K562 (cell line): Measurements from ENCODE around the gene VWDE. TPM values are rescaled to one million over a fixed set of nuclear protein-coding genes. Genes with fewer than 3 reads are reported as not detected.
A peak's percentile ranks its signal among the peaks of the same experiment; 100 is the strongest.

Experiments
- ESRRB ChIP-seq: fragments of 250-450 bp; sonication (Bioruptor Pico); IDR thresholded peaks from 2 replicates; pipeline ENCODE4 v1.5.0; 2020; ENCODE audit warnings: mild to moderate bottlenecking, moderate library complexity, borderline replicate concordance
- KDM2B ChIP-seq: fragments of 250-450 bp; sonication (Bioruptor Pico); IDR thresholded peaks from 2 replicates; pipeline ENCODE4 v1.8.0; 2021; ENCODE audit warnings: mild to moderate bottlenecking, moderate library complexity
- MECOM ChIP-seq: fragments of 250-450 bp; sonication (Bioruptor Pico); IDR thresholded peaks from 2 replicates; pipeline ENCODE4 v1.8.0; 2022; ENCODE audit warnings: inconsistent platforms
- MTF1 ChIP-seq: fragments of 250-450 bp; sonication (Bioruptor Pico); IDR thresholded peaks from 2 replicates; pipeline ENCODE4 v1.9.0; 2021; ENCODE audit warnings: moderate library complexity, mild to moderate bottlenecking, inconsistent platforms, borderline replicate concordance
- NR1H2 ChIP-seq: sonication (generic); formaldehyde crosslinking; IDR thresholded peaks from 2 replicates; pipeline ENCODE4 v1.4.0; 2020; ENCODE audit warnings: mild to moderate bottlenecking, missing genetic modification reagents
- POLR2B ChIP-seq: fragments of 450-650 bp; IDR thresholded peaks from 2 replicates; pipeline ENCODE4 v1.6.1; 2018; ENCODE audit warnings: low read depth; ENCODE audit not compliant: partially characterized antibody
- SNIP1 ChIP-seq: fragments of 450-650 bp; IDR thresholded peaks from 2 replicates; pipeline ENCODE4 v1.7.1; 2017; ENCODE audit warnings: low read depth, mild to moderate bottlenecking
- SOX6 ChIP-seq: fragments of 450-650 bp; IDR thresholded peaks from 2 replicates; pipeline ENCODE4 v1.6.1; 2014; ENCODE audit warnings: mild to moderate bottlenecking
- SRSF1 ChIP-seq: fragments of 200-400 bp; formaldehyde crosslinking; IDR thresholded peaks from 2 replicates; pipeline ENCODE4 v1.6.1; 2017; ENCODE audit warnings: mild to moderate bottlenecking, low read depth, low read length, moderate library complexity
- STAT5B ChIP-seq: fragments of 250-450 bp; sonication (Bioruptor Pico); IDR thresholded peaks from 2 replicates; pipeline ENCODE4 v1.8.0; 2021; ENCODE audit warnings: mild to moderate bottlenecking, inconsistent platforms
- TBL1XR1 ChIP-seq, 2 experiments: IDR thresholded peaks; 2 replicates each; pipeline ENCODE4 v1.6.1; 2012; ENCODE audit warnings: improper control_type of control experiment in 2 of 2, low read length in 2 of 2, mild to moderate bottlenecking in 1 of 2
- TSC22D4 ChIP-seq: fragments of 450-650 bp; IDR thresholded peaks from 2 replicates; pipeline ENCODE4 v1.6.1; 2016; ENCODE audit warnings: missing genetic modification characterization, missing biosample characterization, control low read depth
- WHSC1 ChIP-seq: IDR thresholded peaks from one replicate; pipeline ENCODE4 v1.6.1; 2012; ENCODE audit warnings: low read length, control low read depth, inconsistent platforms
- ZBTB17 ChIP-seq: fragments of 450-650 bp; formaldehyde crosslinking; IDR thresholded peaks from 2 replicates; pipeline ENCODE4 v1.4.0; 2020; ENCODE audit warnings: mild to moderate bottlenecking
- ZC3H4 ChIP-seq: sonication (generic); formaldehyde crosslinking; IDR thresholded peaks from 2 replicates; pipeline ENCODE4 v1.9.0; 2021; ENCODE audit warnings: missing genetic modification reagents, borderline replicate concordance
- ZFP1 ChIP-seq: fragments of 450-650 bp; formaldehyde crosslinking; IDR thresholded peaks from 2 replicates; pipeline ENCODE4 v1.4.0; 2020; ENCODE audit warnings: mild to moderate bottlenecking, mixed read lengths
- ZFP36 ChIP-seq: fragments of 150-350 bp; IDR thresholded peaks from 2 replicates; pipeline ENCODE4 v1.6.1; 2018; ENCODE audit warnings: low read length, low read depth; ENCODE audit not compliant: partially characterized antibody
- ZFPM2 ChIP-seq: fragments of 250-450 bp; sonication (Bioruptor Pico); IDR thresholded peaks from 2 replicates; pipeline ENCODE4 v1.5.1; 2022; ENCODE audit warnings: mild to moderate bottlenecking
- ZKSCAN8 ChIP-seq: fragments of 200-800 bp; sonication (Bioruptor generic); IDR thresholded peaks from 2 replicates; pipeline ENCODE4 v1.6.1; 2016; ENCODE audit warnings: missing genetic modification characterization, missing compliant biosample characterization
- ZNF217 ChIP-seq: sonication (generic); formaldehyde crosslinking; IDR thresholded peaks from 2 replicates; pipeline ENCODE4 v1.8.0; 2022; ENCODE audit warnings: mild to moderate bottlenecking, missing genetic modification reagents
- ZNF384 ChIP-seq: IDR thresholded peaks from 2 replicates; pipeline ENCODE4 v1.6.1; 2012; ENCODE audit warnings: low read depth, low read length, improper control_type of control experiment
- ZNF778 ChIP-seq: fragments of 450-650 bp; formaldehyde crosslinking; IDR thresholded peaks from 2 replicates; pipeline ENCODE4 v1.4.0; 2020; ENCODE audit warnings: mild to moderate bottlenecking, moderate library complexity
- polyA plus RNA-seq, 8 experiments: library from polyadenylated mRNA; depleted of rRNA in 4 of 8; stranded (reverse) in 5 of 8; unstranded in 3 of 8; fragments of >200 nt; fragmentation: Nextera tagmentation in 2 of 8; fragmentation: Illumina TruSeq in 1 of 8; extraction: Ambion mirVana in 2 of 8; extraction: Trizol in 1 of 8; gene quantifications; 2 replicates each; pipeline versions ENCODE4 v1.2.1 to v1.2.3, GENCODE V29; 2011 to 2014; ENCODE audit warnings: inconsistent platforms in 1 of 8, missing spikeins in 1 of 8
- total RNA-seq, 7 experiments: library from RNA; depleted of rRNA in 6 of 7; stranded (reverse); fragments of >200 nt in 6 of 7; fragmentation: Illumina TruSeq in 2 of 7; extraction: Trizol in 2 of 7; gene quantifications; 2 replicates each; pipeline versions ENCODE4 v1.2.1 to v1.2.3, GENCODE V29; 2011 to 2021; ENCODE audit warnings: low replicate concordance in 1 of 7
- TF ChIP-seq, protein P1 (sequence below): fragments of 250-450 bp; sonication (Bioruptor Pico); IDR thresholded peaks from 2 replicates; pipeline ENCODE4 v1.8.0; 2021; ENCODE audit warnings: borderline replicate concordance, mild to moderate bottlenecking, moderate library complexity; ENCODE audit not compliant: poor library complexity, severe bottlenecking
- TF ChIP-seq, protein P2 (sequence below): fragments of 450-650 bp; IDR thresholded peaks from 2 replicates; pipeline ENCODE4 v1.6.1; 2016; ENCODE audit warnings: borderline replicate concordance
- TF ChIP-seq, protein P3 (sequence below): fragments of 450-650 bp; IDR thresholded peaks from 2 replicates; pipeline ENCODE4 v1.6.1; 2016; ENCODE audit warnings: mild to moderate bottlenecking

The VWDE gene
- total and polyA plus RNA-seq, 9 of the 15 experiments (the other 6 are each of a cell fraction or from before 2014, with no cell fraction given): 40.6 to 162 (median 95.2) TPM

DNA sequence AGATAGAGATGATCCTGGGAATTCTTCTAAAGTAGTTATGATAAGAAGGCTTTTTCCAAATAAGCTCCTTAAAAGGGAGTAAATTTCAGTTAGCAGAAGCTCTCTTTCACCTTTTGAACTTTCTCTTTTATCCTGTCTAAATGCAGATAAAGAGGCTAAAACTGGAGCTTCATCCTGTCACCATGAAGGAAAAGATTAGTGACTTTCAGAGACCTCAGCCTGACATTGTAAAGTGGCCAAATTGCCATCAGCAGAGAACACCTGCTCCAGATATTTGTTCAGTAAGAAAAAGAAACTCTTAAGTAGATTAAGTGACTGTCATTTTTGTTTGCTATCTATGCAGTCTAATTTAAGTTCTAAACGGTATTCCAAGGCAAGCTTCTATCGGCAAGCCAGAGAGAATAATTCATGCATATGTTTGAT lies 18.3 kb downstream of the VWDE start (continued):
- TF ChIP-seq ZNF778 (no peak), SNIP1 (no peak), ESRRB (CRISPR knock-in tag) (no peak), ZFPM2 (CRISPR knock-in tag) (no peak), ZNF217 (CRISPR knock-in tag) (no peak), MTF1 (no peak), ZNF384 (no peak), NR1H2 (CRISPR knock-in tag) (no peak), ZFP1 (CRISPR knock-in tag) (no peak), ZBTB17 (CRISPR knock-in tag) (no peak), ZKSCAN8 (CRISPR knock-in tag) (peak; percentile 86), SOX6 (peak; percentile 94), WHSC1 (no peak), TBL1XR1 (IDR thresholded peaks at IDR 0.05; ENCODE audit: low read length in 2 of 2) (peak; percentile 71 to 96; a peak in 3 of 4 replicates), STAT5B (CRISPR knock-in tag) (no peak), ZFP36 (no peak), TSC22D4 (tag) (no peak), MECOM (CRISPR knock-in tag) (peak; percentile 99), KDM2B (CRISPR knock-in tag) (no peak), ZC3H4 (CRISPR knock-in tag) (no peak), SRSF1 (no peak), POLR2B (no peak)
- TF ChIP-seq, protein P1, sequence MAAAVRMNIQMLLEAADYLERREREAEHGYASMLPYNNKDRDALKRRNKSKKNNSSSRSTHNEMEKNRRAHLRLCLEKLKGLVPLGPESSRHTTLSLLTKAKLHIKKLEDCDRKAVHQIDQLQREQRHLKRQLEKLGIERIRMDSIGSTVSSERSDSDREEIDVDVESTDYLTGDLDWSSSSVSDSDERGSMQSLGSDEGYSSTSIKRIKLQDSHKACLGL: no peak
- TF ChIP-seq, protein P2, sequence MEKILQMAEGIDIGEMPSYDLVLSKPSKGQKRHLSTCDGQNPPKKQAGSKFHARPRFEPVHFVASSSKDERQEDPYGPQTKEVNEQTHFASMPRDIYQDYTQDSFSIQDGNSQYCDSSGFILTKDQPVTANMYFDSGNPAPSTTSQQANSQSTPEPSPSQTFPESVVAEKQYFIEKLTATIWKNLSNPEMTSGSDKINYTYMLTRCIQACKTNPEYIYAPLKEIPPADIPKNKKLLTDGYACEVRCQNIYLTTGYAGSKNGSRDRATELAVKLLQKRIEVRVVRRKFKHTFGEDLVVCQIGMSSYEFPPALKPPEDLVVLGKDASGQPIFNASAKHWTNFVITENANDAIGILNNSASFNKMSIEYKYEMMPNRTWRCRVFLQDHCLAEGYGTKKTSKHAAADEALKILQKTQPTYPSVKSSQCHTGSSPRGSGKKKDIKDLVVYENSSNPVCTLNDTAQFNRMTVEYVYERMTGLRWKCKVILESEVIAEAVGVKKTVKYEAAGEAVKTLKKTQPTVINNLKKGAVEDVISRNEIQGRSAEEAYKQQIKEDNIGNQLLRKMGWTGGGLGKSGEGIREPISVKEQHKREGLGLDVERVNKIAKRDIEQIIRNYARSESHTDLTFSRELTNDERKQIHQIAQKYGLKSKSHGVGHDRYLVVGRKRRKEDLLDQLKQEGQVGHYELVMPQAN: no peak
- TF ChIP-seq, protein P3, sequence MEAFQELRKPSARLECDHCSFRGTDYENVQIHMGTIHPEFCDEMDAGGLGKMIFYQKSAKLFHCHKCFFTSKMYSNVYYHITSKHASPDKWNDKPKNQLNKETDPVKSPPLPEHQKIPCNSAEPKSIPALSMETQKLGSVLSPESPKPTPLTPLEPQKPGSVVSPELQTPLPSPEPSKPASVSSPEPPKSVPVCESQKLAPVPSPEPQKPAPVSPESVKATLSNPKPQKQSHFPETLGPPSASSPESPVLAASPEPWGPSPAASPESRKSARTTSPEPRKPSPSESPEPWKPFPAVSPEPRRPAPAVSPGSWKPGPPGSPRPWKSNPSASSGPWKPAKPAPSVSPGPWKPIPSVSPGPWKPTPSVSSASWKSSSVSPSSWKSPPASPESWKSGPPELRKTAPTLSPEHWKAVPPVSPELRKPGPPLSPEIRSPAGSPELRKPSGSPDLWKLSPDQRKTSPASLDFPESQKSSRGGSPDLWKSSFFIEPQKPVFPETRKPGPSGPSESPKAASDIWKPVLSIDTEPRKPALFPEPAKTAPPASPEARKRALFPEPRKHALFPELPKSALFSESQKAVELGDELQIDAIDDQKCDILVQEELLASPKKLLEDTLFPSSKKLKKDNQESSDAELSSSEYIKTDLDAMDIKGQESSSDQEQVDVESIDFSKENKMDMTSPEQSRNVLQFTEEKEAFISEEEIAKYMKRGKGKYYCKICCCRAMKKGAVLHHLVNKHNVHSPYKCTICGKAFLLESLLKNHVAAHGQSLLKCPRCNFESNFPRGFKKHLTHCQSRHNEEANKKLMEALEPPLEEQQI: peak; percentile 84
